HG02588 (cell line): ENCODE measurements around the gene ARV1.
A peak's percentile ranks its signal among the peaks of the same experiment; 100 is the strongest.

Experiments used
- ATAC-seq: cut with Tn5 transposase; IDR thresholded peaks from one replicate; pipeline ENCODE4 v1.9.1; 2021; ENCODE audit warnings: mild to moderate bottlenecking, moderate library complexity; ENCODE audit not compliant: unreplicated experiment

The ARV1 gene

GRCh38 chr1:230978491-230979388 lies at the start of gene ARV1, which contains the start of gene TTC13:
TSS of gene ARV1 (plus strand) at chr1:230979094. CDS start at chr1:230979106, 12 bp downstream.
TSS of gene TTC13 (minus strand) at chr1:230978861. CDS start at chr1:230978830, 31 bp downstream.
- ATAC-seq = peak; percentile 93

GRCh38 chr1:230930986-230931385 lies 47.9 kb upstream of the ARV1 start:
- no peak for ATAC-seq

- ATAC-seq = no peak
These were observed 43.0 kb upstream of the ARV1 start for GRCh38 chr1:230935852-230936251.

GRCh38 chr1:230936475-230936874 lies 42.4 kb upstream of the ARV1 start:
- no peak for ATAC-seq

GRCh38 chr1:230937371-230937770 lies 41.5 kb upstream of the ARV1 start:
- no peak for ATAC-seq

- ATAC-seq = no peak
These were observed 39.9 kb upstream of the ARV1 start for GRCh38 chr1:230938924-230939368.

GRCh38 chr1:230939806-230940489 lies 38.9 kb upstream of the ARV1 start:
- no peak for ATAC-seq

GRCh38 chr1:230940848-230941247 lies 38.0 kb upstream of the ARV1 start:
- no peak for ATAC-seq

- ATAC-seq = no peak
These were observed 35.8 kb upstream of the ARV1 start for GRCh38 chr1:230943048-230943593.

GRCh38 chr1:230948301-230948700 lies 30.6 kb upstream of the ARV1 start:
- ATAC-seq = no peak

GRCh38 chr1:230948903-230949302 lies 30.0 kb upstream of the ARV1 start:
- ATAC-seq = no peak

GRCh38 chr1:230950404-230950803 lies 28.5 kb upstream of the ARV1 start:
- no peak for ATAC-seq

- peak; percentile 62 for ATAC-seq
These were observed 21.3 kb upstream of the ARV1 start for GRCh38 chr1:230957580-230957989.

GRCh38 chr1:230958370-230958769 lies 20.5 kb upstream of the ARV1 start:
- ATAC-seq = no peak

GRCh38 chr1:230964896-230965295 lies 14.0 kb upstream of the ARV1 start:
- no peak for ATAC-seq

- no peak for ATAC-seq
These were observed 13.4 kb upstream of the ARV1 start for GRCh38 chr1:230965535-230965934.

GRCh38 chr1:230966358-230966873 lies 12.5 kb upstream of the ARV1 start:
- ATAC-seq = no peak

GRCh38 chr1:230970432-230970831 lies 8.5 kb upstream of the ARV1 start:
- no peak for ATAC-seq

- no peak for ATAC-seq
These were observed 7.1 kb upstream of the ARV1 start for GRCh38 chr1:230971771-230972170.

GRCh38 chr1:230972855-230973271 lies 6.0 kb upstream of the ARV1 start:
- peak; percentile 61 for ATAC-seq

GRCh38 chr1:230975636-230976035 lies 3.3 kb upstream of the ARV1 start:
- no peak for ATAC-seq
